Lung (tissue), 12 donors: ENCODE results near the gene CENPO. TPM values are rescaled to one million over a fixed set of nuclear protein-coding genes. Genes with fewer than 3 reads are reported as not detected.

ENCODE experiments used
- ATAC-seq: fragments of 200-7000 bp; cut with Tn5 transposase; one replicate; pipeline ENCODE4 v1.9.1; 2020; ENCODE audit warnings: moderate number of reproducible peaks; ENCODE audit not compliant: insufficient read depth, low FRiP score
- DNase-seq, 3 donors: peaks; one replicate each; pipeline ENCODE4 v3.0.0-alpha.2; 2013 to 2017
- H3K27ac ChIP-seq, 2 donors: one replicate each; pipeline ENCODE4 v1.5.1; 2013; ENCODE audit warnings: mild to moderate bottlenecking in 2 of 2, moderate library complexity in 2 of 2, control low read depth in 1 of 2, inconsistent platforms in 1 of 2, low read depth in 1 of 2, low read length in 1 of 2
- H3K27me3 ChIP-seq, 3 donors: one replicate each; pipeline ENCODE4 v1.5.1; 2013; ENCODE audit warnings: low read length in 2 of 3; ENCODE audit not compliant: control insufficient read depth in 3 of 3, insufficient read depth in 3 of 3
- H3K36me3 ChIP-seq, 4 donors: one replicate each; pipeline ENCODE4 v1.5.1; 2013; ENCODE audit warnings: low read length in 4 of 4, mild to moderate bottlenecking in 1 of 4, moderate library complexity in 1 of 4; ENCODE audit not compliant: control insufficient read depth in 4 of 4, insufficient read depth in 4 of 4
- H3K4me1 ChIP-seq, 5 donors: one replicate each; pipeline ENCODE4 v1.5.1; 2013; ENCODE audit warnings: low read length in 5 of 5, mild to moderate bottlenecking in 2 of 5, moderate library complexity in 1 of 5; ENCODE audit not compliant: control insufficient read depth in 5 of 5, insufficient read depth in 5 of 5
- H3K4me3 ChIP-seq: one replicate; pipeline ENCODE4 v1.5.1; 2013; ENCODE audit warnings: mild to moderate bottlenecking, control low read depth, moderate library complexity
- H3K9ac ChIP-seq, 2 donors: one replicate each; pipeline ENCODE4 v1.5.1; 2013; ENCODE audit warnings: low read length in 2 of 2, control low read depth in 1 of 2; ENCODE audit not compliant: insufficient read depth in 1 of 2
- H3K9me3 ChIP-seq, 4 donors: one replicate each; pipeline ENCODE4 v1.5.1; 2013; ENCODE audit warnings: low read length in 3 of 4, mild to moderate bottlenecking in 1 of 4, moderate library complexity in 1 of 4; ENCODE audit not compliant: control insufficient read depth in 4 of 4, insufficient read depth in 3 of 4
- WGBS, 2 donors: extraction: QIAGEN DNeasy Blood & Tissue Kit; methylation state at CpG; one replicate each; pipeline ENCODE4 v1.1.7; 2013; 5-methylcytosine and 5-hydroxymethylcytosine counted together
- polyA plus RNA-seq, 2 donors: library from polyadenylated mRNA; stranded (reverse); fragments of 200-250 nt; gene quantifications; one replicate each; pipeline ENCODE4 v1.2.1, GENCODE V29; 2013
- total RNA-seq, 2 donors: library from RNA; depleted of rRNA in 1 of 2; stranded (reverse); fragments of >200 nt in 1 of 2; gene quantifications; one replicate each; pipeline ENCODE4 v1.2.1, GENCODE V29; 2014 to 2021
- TF ChIP-seq, protein P1 (sequence below): IDR thresholded peaks from 2 replicates; pipeline ENCODE4 v1.5.1; 2012; ENCODE audit warnings: mild to moderate bottlenecking; ENCODE audit errors: control extremely low read depth, extremely low read depth
- donor health status: control.
- donor health status: control.
- donor health status: Bipolar disorder and iron deficiency.
- donor health status: healthy.
- donor health status: DM: yes; HTN: yes; CAD: no.

CENPO gene
- total and polyA plus RNA-seq, 4 donors, result 3.5 to 9.6 (median 5.9) TPM

DNA sequence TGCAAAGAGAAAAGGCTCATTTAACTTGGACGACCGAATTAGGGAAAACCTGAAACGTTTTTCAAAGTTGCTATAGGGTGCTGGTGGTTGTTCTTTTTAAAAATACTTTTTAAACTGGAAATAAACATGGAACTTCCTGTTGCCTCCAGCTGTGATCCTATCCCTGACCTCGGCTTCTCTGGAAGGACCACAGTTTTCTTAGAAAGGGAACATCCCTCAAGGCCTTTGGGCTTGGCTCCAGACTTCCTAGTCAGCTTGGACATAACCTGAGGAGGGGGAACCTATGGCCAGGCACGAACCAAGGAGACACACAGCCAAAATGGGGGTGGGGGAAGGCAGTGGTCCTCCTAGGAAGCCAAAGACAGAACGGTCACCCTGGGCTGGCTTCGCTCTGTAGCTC lies 57.7 kb downstream of the CENPO start:
- 70 to 85% methylated on average over 7 of the region's 7 CpGs for WGBS, 2 donors
- DNase-seq (peak in 2 of 3 donors; percentile 34 to 79), ATAC-seq (no peak)
- peaks cover 0 to 6% (median 0%) of the 10 kb centered on the region in 4 donors for H3K9me3 ChIP-seq
- no peak overlapping the region for H3K27ac ChIP-seq
- H3K27me3 ChIP-seq, result no peaks in the 10 kb centered on the region
- H3K4me1 ChIP-seq, result peaks cover 0 to 10% (median 0%) of the 10 kb centered on the region in 5 donors
- no peak overlapping the region for H3K9ac ChIP-seq
- TF ChIP-seq, protein P1, sequence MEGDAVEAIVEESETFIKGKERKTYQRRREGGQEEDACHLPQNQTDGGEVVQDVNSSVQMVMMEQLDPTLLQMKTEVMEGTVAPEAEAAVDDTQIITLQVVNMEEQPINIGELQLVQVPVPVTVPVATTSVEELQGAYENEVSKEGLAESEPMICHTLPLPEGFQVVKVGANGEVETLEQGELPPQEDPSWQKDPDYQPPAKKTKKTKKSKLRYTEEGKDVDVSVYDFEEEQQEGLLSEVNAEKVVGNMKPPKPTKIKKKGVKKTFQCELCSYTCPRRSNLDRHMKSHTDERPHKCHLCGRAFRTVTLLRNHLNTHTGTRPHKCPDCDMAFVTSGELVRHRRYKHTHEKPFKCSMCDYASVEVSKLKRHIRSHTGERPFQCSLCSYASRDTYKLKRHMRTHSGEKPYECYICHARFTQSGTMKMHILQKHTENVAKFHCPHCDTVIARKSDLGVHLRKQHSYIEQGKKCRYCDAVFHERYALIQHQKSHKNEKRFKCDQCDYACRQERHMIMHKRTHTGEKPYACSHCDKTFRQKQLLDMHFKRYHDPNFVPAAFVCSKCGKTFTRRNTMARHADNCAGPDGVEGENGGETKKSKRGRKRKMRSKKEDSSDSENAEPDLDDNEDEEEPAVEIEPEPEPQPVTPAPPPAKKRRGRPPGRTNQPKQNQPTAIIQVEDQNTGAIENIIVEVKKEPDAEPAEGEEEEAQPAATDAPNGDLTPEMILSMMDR, result no peak
- H3K4me3 ChIP-seq, result no peak overlapping the region
- H3K36me3 ChIP-seq, result no peaks in the 10 kb centered on the region

DNA sequence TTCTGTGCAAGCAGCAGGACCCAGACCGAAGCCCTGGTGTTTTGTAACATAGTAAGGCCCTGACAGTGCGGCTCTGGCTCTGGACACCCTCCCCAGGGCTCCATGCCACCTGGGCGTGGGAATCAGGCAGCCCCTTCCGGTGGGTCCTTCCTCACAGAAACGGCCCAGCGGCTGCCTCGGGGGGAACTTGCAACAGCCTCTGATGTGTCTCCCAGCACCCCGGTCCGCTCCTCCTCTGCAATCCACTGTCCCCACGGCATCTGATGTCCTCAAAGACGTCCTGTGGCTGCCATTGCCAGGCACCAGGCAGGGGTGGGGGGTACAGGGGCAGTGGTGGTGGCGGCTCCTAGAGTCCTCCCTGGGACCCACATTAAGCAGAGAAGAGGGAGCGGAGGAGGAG lies 58.8 kb downstream of the CENPO start:
- H3K4me1 ChIP-seq, result peaks cover 0 to 10% (median 0%) of the 10 kb centered on the region in 5 donors
- WGBS, 2 donors, result 92 to 93% methylated on average over 13 of the region's 13 CpGs
- ATAC-seq, result no peak
- no peak overlapping the region for H3K27ac ChIP-seq
- no peak overlapping the region for H3K9ac ChIP-seq
- no peaks in the 10 kb centered on the region for H3K36me3 ChIP-seq
- no peaks in the 10 kb centered on the region for H3K27me3 ChIP-seq
- TF ChIP-seq, protein P1, result no peak
- DNase-seq, result no peak
- no peak overlapping the region for H3K4me3 ChIP-seq
- H3K9me3 ChIP-seq, result peaks cover 0 to 6% (median 0%) of the 10 kb centered on the region in 4 donors

DNA sequence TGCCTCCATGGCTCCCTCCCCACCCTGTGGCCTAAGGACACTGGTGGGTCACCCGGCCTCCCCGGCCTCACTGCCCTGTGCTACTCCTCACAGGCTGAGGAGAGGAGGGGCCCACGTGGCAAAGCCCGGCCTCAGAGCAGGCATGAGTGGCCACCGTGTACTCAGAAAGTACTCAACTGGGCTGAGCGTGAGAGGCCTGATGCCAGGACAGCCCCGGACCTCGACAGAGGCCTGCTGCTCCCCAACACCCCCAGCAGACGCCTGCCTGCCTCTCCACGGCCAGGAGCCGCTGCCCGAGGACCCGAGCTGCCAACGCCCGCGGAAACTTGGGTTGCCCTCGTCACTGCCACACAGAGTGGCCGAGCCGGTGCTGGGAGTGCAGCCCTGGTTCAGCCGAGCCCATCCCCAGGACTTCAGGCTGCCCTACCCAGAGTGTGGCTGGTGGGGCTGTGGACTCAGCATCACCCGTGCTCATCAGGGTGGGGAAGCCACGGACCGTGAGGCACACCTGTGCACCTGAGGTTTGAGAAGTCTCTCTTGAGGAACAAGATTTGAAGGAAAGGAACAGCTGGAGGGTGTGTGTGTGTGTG lies 59.3 kb downstream of the CENPO start:
- no peak overlapping the region for H3K4me3 ChIP-seq
- peaks cover 0 to 6% (median 0%) of the 10 kb centered on the region in 4 donors for H3K9me3 ChIP-seq
- no peak for ATAC-seq
- H3K27ac ChIP-seq, result no peak overlapping the region
- H3K9ac ChIP-seq, result no peak overlapping the region
- TF ChIP-seq, protein P1, result no peak
- H3K36me3 ChIP-seq, result no peaks in the 10 kb centered on the region
- no peaks in the 10 kb centered on the region for H3K27me3 ChIP-seq
- peaks cover 0 to 10% (median 0%) of the 10 kb centered on the region in 5 donors for H3K4me1 ChIP-seq
- WGBS, 2 donors, result 75 to 88% methylated on average over 23 of the region's 23 CpGs
- DNase-seq, result no peak

DNA sequence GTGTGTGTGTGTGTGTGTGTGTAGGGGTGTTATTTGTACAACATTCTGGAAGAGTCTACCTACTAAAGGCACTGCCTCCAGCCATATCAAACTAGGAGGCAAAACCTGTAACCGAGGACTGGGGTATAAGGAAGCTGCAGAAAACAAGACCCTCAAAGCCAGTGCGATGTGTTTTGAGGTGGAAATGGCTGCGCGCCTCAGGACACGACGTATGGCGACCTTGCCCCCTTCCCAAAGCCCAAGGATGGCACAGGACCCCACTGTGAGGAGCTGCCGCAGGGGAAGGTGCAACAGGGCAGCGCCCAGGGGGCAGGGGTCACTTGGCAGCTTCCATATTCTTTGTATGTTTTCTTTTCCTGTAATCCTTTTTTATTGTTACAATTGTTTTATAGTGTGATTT lies 59.8 kb downstream of the CENPO start:
- Histone ChIP-seq H3K9ac (no peak overlapping the region), H3K27me3 (no peaks in the 10 kb centered on the region), H3K9me3 (peaks cover 0 to 5% (median 0%) of the 10 kb centered on the region in 4 donors), H3K27ac (no peak overlapping the region), H3K4me1 (peaks cover 0 to 10% (median 0%) of the 10 kb centered on the region in 5 donors), H3K4me3 (no peak overlapping the region), H3K36me3 (no peaks in the 10 kb centered on the region)
- 96 to 97% methylated on average over 9 of the region's 9 CpGs for WGBS, 2 donors
- ATAC-seq (no peak), DNase-seq (no peak)
- TF ChIP-seq, protein P1, result no peak
